ENCODE results near the gene ZNF14.

GRCh38 chr19:19662871-19663255 is 70.0 kb downstream of the ZNF14 start:
- TF ChIP-seq, protein P1, sequence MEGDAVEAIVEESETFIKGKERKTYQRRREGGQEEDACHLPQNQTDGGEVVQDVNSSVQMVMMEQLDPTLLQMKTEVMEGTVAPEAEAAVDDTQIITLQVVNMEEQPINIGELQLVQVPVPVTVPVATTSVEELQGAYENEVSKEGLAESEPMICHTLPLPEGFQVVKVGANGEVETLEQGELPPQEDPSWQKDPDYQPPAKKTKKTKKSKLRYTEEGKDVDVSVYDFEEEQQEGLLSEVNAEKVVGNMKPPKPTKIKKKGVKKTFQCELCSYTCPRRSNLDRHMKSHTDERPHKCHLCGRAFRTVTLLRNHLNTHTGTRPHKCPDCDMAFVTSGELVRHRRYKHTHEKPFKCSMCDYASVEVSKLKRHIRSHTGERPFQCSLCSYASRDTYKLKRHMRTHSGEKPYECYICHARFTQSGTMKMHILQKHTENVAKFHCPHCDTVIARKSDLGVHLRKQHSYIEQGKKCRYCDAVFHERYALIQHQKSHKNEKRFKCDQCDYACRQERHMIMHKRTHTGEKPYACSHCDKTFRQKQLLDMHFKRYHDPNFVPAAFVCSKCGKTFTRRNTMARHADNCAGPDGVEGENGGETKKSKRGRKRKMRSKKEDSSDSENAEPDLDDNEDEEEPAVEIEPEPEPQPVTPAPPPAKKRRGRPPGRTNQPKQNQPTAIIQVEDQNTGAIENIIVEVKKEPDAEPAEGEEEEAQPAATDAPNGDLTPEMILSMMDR (conservative IDR thresholded peaks at IDR 0.05; ENCODE audit: low read depth, low read length), result no peak
- TF ChIP-seq POLR2A (IDR thresholded peaks at IDR 0.05; ENCODE audit: low read depth, low read length) (no peak), CEBPB (IDR thresholded peaks at IDR 0.05; ENCODE audit: low read depth, low read length) (peak; percentile 25; the same call in 1 of the 2 replicates), BHLHE40 (IDR thresholded peaks at IDR 0.05; ENCODE audit: low read depth, low read length) (no peak), MAFK (IDR thresholded peaks at IDR 0.05; ENCODE audit: low read depth, low read length) (no peak), RCOR1 (IDR thresholded peaks at IDR 0.05; ENCODE audit: insufficient replicate concordance, low read length) (no peak)
